Measurements from ENCODE around the gene ARFGAP1.

Gene ARFGAP1

DNA sequence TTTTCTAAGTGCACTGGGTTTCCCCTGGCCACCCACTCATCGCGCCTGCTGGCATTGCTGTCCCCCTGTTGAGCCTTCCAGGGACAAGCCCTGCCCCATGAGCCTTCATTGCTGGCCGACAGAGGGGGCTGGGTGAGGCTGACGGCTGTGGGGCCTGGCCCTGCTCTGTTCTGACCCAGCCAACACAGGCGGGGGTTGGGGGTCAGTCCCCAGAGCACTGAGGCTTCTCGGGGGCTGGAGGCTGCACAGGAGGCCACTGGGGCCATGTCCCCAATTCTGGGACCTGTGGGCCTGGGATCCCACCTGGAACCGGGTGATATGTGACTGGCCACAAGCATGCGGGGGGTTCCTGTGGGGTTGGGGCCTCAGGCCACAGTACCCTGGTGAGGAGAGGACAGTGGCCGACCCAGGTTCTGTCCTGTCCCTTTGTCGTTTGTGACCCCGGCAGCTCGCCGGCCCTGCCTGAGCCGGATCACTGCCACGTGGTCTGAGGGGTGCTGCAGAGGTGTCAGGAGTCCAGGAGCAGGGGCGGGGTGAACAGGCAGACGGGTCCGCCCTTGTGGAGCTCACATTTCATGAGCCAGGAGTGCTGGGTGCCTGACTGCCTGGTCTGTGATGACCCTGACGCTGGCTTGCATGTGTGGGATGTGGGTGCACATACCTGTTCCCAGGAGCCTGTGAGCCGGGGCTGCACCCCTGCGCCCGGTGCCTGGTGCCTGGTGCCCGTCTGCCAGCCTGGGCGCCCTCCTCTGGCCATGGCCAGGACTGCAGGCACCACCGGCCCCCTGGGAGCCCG is 18.3 kb downstream of the ARFGAP1 start:
- Histone ChIP-seq H3K9ac (ENCODE audit: low read depth, low read length, poor library complexity, severe bottlenecking) (no peak overlapping the region), H3F3A (ENCODE audit: low read depth) (no peaks in the 10 kb centered on the region), H3K36me3 (ENCODE audit: insufficient read depth, low read length) (peaks cover 13% of the 10 kb centered on the region; the same call in 1 of the 2 replicates), H2AFZ (ENCODE audit: low read length) (no peak overlapping the region), H3K9me3 (ENCODE audit: insufficient read depth, low read depth, low read length) (no peaks in the 10 kb centered on the region), H4K20me1 (ENCODE audit: insufficient read depth, low read length, poor library complexity, severe bottlenecking) (peaks cover 7% of the 10 kb centered on the region), H3K4me2 (ENCODE audit: low read depth, low read length, poor library complexity, severe bottlenecking) (no peak overlapping the region), H3K4me3 (ENCODE audit: low read length, poor library complexity, severe bottlenecking) (no peak overlapping the region), H3K79me2 (ENCODE audit: insufficient read depth, low read length) (peaks cover 14% of the 10 kb centered on the region), H3K9me2 (replicated peaks; ENCODE audit: low read depth, low read length) (no peaks in the 10 kb centered on the region), H3K4me1 (ENCODE audit: insufficient read depth, low read length, poor library complexity, severe bottlenecking) (peaks cover under 1% of the 10 kb centered on the region), H3K27me3 (ENCODE audit: insufficient read depth, low read length, poor library complexity, severe bottlenecking) (no peaks in the 10 kb centered on the region)
- TF ChIP-seq EZH2phosphoT487 (IDR thresholded peaks at IDR 0.05; ENCODE audit: borderline replicate concordance), result no peak
- TF ChIP-seq, protein P1, sequence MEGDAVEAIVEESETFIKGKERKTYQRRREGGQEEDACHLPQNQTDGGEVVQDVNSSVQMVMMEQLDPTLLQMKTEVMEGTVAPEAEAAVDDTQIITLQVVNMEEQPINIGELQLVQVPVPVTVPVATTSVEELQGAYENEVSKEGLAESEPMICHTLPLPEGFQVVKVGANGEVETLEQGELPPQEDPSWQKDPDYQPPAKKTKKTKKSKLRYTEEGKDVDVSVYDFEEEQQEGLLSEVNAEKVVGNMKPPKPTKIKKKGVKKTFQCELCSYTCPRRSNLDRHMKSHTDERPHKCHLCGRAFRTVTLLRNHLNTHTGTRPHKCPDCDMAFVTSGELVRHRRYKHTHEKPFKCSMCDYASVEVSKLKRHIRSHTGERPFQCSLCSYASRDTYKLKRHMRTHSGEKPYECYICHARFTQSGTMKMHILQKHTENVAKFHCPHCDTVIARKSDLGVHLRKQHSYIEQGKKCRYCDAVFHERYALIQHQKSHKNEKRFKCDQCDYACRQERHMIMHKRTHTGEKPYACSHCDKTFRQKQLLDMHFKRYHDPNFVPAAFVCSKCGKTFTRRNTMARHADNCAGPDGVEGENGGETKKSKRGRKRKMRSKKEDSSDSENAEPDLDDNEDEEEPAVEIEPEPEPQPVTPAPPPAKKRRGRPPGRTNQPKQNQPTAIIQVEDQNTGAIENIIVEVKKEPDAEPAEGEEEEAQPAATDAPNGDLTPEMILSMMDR (conservative IDR thresholded peaks at IDR 0.05; ENCODE audit: low read length), result peak; percentile 59

DNA sequence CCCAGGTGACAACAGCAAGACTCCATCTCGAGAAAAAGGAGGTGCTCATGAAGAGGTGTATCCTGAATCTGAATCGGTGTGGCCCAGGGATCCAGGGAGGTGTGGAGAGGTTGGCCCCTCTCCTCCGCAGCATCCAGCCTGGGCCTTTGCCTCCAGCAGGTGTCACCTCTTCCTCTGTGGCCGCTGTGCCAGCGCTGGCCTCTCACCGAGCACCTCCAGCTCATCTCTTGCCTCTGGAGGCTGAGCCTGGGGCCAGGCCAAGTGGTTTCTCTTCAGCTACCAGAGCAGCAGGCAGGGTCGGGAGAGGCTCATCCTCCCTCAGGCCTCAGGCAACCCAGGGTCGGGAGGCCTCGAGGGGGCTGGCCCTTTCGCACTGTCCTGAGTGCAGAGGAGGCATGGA is 19.2 kb downstream of the ARFGAP1 start:
- H3K9me3 ChIP-seq (ENCODE audit: insufficient read depth, low read depth, low read length), result no peaks in the 10 kb centered on the region
- TF ChIP-seq EZH2phosphoT487 (IDR thresholded peaks at IDR 0.05; ENCODE audit: borderline replicate concordance), result no peak
- TF ChIP-seq, protein P1 (conservative IDR thresholded peaks at IDR 0.05; ENCODE audit: low read length), result no peak
- no peaks in the 10 kb centered on the region for H3F3A ChIP-seq (ENCODE audit: low read depth)
- H3K79me2 ChIP-seq (ENCODE audit: insufficient read depth, low read length), result peaks cover 6% of the 10 kb centered on the region; the same call in 1 of the 2 replicates
- no peak overlapping the region for H3K9ac ChIP-seq (ENCODE audit: low read depth, low read length, poor library complexity, severe bottlenecking)
- no peaks in the 10 kb centered on the region for H3K4me1 ChIP-seq (ENCODE audit: insufficient read depth, low read length, poor library complexity, severe bottlenecking)
- H2AFZ ChIP-seq (ENCODE audit: low read length), result no peak overlapping the region
- no peak overlapping the region for H3K4me2 ChIP-seq (ENCODE audit: low read depth, low read length, poor library complexity, severe bottlenecking)
- no peak overlapping the region for H3K4me3 ChIP-seq (ENCODE audit: low read length, poor library complexity, severe bottlenecking)
- no peaks in the 10 kb centered on the region for H3K9me2 ChIP-seq (replicated peaks; ENCODE audit: low read depth, low read length)
- H4K20me1 ChIP-seq (ENCODE audit: insufficient read depth, low read length, poor library complexity, severe bottlenecking), result peaks cover 7% of the 10 kb centered on the region
- no peaks in the 10 kb centered on the region for H3K27me3 ChIP-seq (ENCODE audit: insufficient read depth, low read length, poor library complexity, severe bottlenecking)
- H3K36me3 ChIP-seq (ENCODE audit: insufficient read depth, low read length), result peaks cover 13% of the 10 kb centered on the region; the same call in 1 of the 2 replicates

DNA sequence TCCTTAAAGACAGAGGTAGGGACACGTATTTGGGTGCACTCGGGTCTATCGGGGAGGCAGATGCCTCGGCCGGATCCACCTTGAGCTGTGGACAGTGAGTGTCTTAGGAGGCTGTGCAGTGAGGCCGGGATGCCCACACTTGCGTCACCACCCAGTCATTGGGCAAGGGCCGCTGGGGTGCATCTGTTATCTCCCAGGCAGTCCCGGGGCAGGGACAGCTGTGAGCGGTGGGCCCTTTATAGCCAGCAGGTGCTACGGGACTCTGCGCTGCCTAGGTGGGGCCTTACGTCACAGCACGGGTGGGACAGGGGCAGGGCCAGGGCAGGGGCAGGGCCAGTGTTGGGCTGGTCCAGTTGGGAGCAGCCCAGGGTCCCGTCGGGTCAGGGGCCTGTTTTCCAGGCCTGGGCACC is 19.7 kb downstream of the ARFGAP1 start:
- H3F3A ChIP-seq (ENCODE audit: low read depth), result no peaks in the 10 kb centered on the region
- peaks cover 13% of the 10 kb centered on the region; the same call in 1 of the 2 replicates for H3K36me3 ChIP-seq (ENCODE audit: insufficient read depth, low read length)
- peaks cover 7% of the 10 kb centered on the region for H4K20me1 ChIP-seq (ENCODE audit: insufficient read depth, low read length, poor library complexity, severe bottlenecking)
- no peaks in the 10 kb centered on the region for H3K9me2 ChIP-seq (replicated peaks; ENCODE audit: low read depth, low read length)
- peaks cover 1% of the 10 kb centered on the region; the same call in 1 of the 2 replicates for H3K79me2 ChIP-seq (ENCODE audit: insufficient read depth, low read length)
- H2AFZ ChIP-seq (ENCODE audit: low read length), result no peak overlapping the region
- H3K4me1 ChIP-seq (ENCODE audit: insufficient read depth, low read length, poor library complexity, severe bottlenecking), result no peaks in the 10 kb centered on the region
- no peaks in the 10 kb centered on the region for H3K27me3 ChIP-seq (ENCODE audit: insufficient read depth, low read length, poor library complexity, severe bottlenecking)
- H3K9ac ChIP-seq (ENCODE audit: low read depth, low read length, poor library complexity, severe bottlenecking), result no peak overlapping the region
- no peak overlapping the region for H3K4me2 ChIP-seq (ENCODE audit: low read depth, low read length, poor library complexity, severe bottlenecking)
- H3K9me3 ChIP-seq (ENCODE audit: insufficient read depth, low read depth, low read length), result no peaks in the 10 kb centered on the region
- H3K4me3 ChIP-seq (ENCODE audit: low read length, poor library complexity, severe bottlenecking), result no peak overlapping the region
- TF ChIP-seq EZH2phosphoT487 (IDR thresholded peaks at IDR 0.05; ENCODE audit: borderline replicate concordance), result no peak
- TF ChIP-seq, protein P1 (conservative IDR thresholded peaks at IDR 0.05; ENCODE audit: low read length), result no peak
